Measurements from ENCODE around the gene CNNM4. TPM values are rescaled to one million over a fixed set of nuclear protein-coding genes. Genes with fewer than 3 reads are reported as not detected.

The CNNM4 gene
- total and polyA plus RNA-seq, 2 donors, result 2.4 to 3.1 TPM

GRCh38 chr2:96852667-96853066 lies 92.0 kb downstream of the CNNM4 start:
- Histone ChIP-seq H3K27ac (ENCODE audit: low read depth in 1 of 2, low read length in 1 of 2) (no peak overlapping the region), H3K9me3 (ENCODE audit: control insufficient read depth in 2 of 2, insufficient read depth in 1 of 2, low read length in 1 of 2) (no peaks in the 10 kb centered on the region), H3K4me1 (ENCODE audit: control insufficient read depth in 2 of 2, insufficient read depth in 2 of 2, low read length in 2 of 2) (peaks cover 11 to 12% of the 10 kb centered on the region in 2 donors), H3K27me3 (ENCODE audit: control insufficient read depth in 2 of 2, insufficient read depth in 1 of 2, low read length in 1 of 2) (no peaks in the 10 kb centered on the region), H3K36me3 (ENCODE audit: control insufficient read depth in 2 of 2, insufficient read depth in 2 of 2, low read length in 1 of 2) (peaks cover 43 to 49% of the 10 kb centered on the region in 2 donors), H3K4me3 (ENCODE audit: low read length in 2 of 2) (no peak overlapping the region)
- WGBS, result 96% methylated on average over 6 of the region's 6 CpGs
- DNase-seq (ENCODE audit: low read depth in 6 of 9, low spot score in 9 of 9), result no peak

GRCh38 chr2:96853321-96853720 lies 92.6 kb downstream of the CNNM4 start:
- no peak for DNase-seq (ENCODE audit: low read depth in 6 of 9, low spot score in 9 of 9)
- Histone ChIP-seq H3K4me1 (ENCODE audit: control insufficient read depth in 2 of 2, insufficient read depth in 2 of 2, low read length in 2 of 2) (peaks cover 11 to 12% of the 10 kb centered on the region in 2 donors), H3K27ac (ENCODE audit: low read depth in 1 of 2, low read length in 1 of 2) (no peak overlapping the region), H3K36me3 (ENCODE audit: control insufficient read depth in 2 of 2, insufficient read depth in 2 of 2, low read length in 1 of 2) (peaks cover 38 to 44% of the 10 kb centered on the region in 2 donors), H3K9me3 (ENCODE audit: control insufficient read depth in 2 of 2, insufficient read depth in 1 of 2, low read length in 1 of 2) (no peaks in the 10 kb centered on the region), H3K27me3 (ENCODE audit: control insufficient read depth in 2 of 2, insufficient read depth in 1 of 2, low read length in 1 of 2) (no peaks in the 10 kb centered on the region), H3K4me3 (ENCODE audit: low read length in 2 of 2) (no peak overlapping the region)
- 98% methylated on average over 15 of the region's 15 CpGs for WGBS

GRCh38 chr2:96856776-96857666 lies 96.3 kb downstream of the CNNM4 start:
- peaks cover 15 to 18% of the 10 kb centered on the region in 2 donors for H3K36me3 ChIP-seq (ENCODE audit: control insufficient read depth in 2 of 2, insufficient read depth in 2 of 2, low read length in 1 of 2)
- DNase-seq (ENCODE audit: low read depth in 6 of 9, low spot score in 9 of 9), result peak in 5 of 9 donors; percentile 35 to 76 (median 47)
- H3K4me3 ChIP-seq (ENCODE audit: low read length in 2 of 2), result peak overlapping the region; percentile 71 to 92
- peak overlapping the region in 1 of 2 donors; percentile 84 for H3K27ac ChIP-seq (ENCODE audit: low read depth in 1 of 2, low read length in 1 of 2)
- peaks cover 0 to 19% of the 10 kb centered on the region in 2 donors for H3K27me3 ChIP-seq (ENCODE audit: control insufficient read depth in 2 of 2, insufficient read depth in 1 of 2, low read length in 1 of 2)
- peaks cover 11 to 30% of the 10 kb centered on the region in 2 donors for H3K4me1 ChIP-seq (ENCODE audit: control insufficient read depth in 2 of 2, insufficient read depth in 2 of 2, low read length in 2 of 2)
- no peaks in the 10 kb centered on the region for H3K9me3 ChIP-seq (ENCODE audit: control insufficient read depth in 2 of 2, insufficient read depth in 1 of 2, low read length in 1 of 2)
- 16% methylated on average over 27 of the region's 27 CpGs for WGBS

GRCh38 chr2:96857667-96858372 lies 97.1 kb downstream of the CNNM4 start, which contains the start of gene ANKRD39:
Gene ANKRD39, minus strand, starts transcription at chr2:96858016. Its CDS starts 29 bp downstream, at chr2:96857987.
- peaks cover 11 to 15% of the 10 kb centered on the region in 2 donors for H3K36me3 ChIP-seq (ENCODE audit: control insufficient read depth in 2 of 2, insufficient read depth in 2 of 2, low read length in 1 of 2)
- H3K27me3 ChIP-seq (ENCODE audit: control insufficient read depth in 2 of 2, insufficient read depth in 1 of 2, low read length in 1 of 2), result peaks cover 0 to 19% of the 10 kb centered on the region in 2 donors
- under 1% methylated on average over 81 of the region's 81 CpGs for WGBS
- H3K27ac ChIP-seq (ENCODE audit: low read depth in 1 of 2, low read length in 1 of 2), result peak within 1 kb of the TSS; percentile 84 to 92
- H3K9me3 ChIP-seq (ENCODE audit: control insufficient read depth in 2 of 2, insufficient read depth in 1 of 2, low read length in 1 of 2), result no peaks in the 10 kb centered on the region
- H3K4me1 ChIP-seq (ENCODE audit: control insufficient read depth in 2 of 2, insufficient read depth in 2 of 2, low read length in 2 of 2), result peaks cover 11 to 30% of the 10 kb centered on the region in 2 donors
- H3K4me3 ChIP-seq (ENCODE audit: low read length in 2 of 2), result peak within 1 kb of the TSS; percentile 71 to 92
- peak; percentile 95 to 99 (median 99) for DNase-seq (ENCODE audit: low read depth in 6 of 9, low spot score in 9 of 9)

GRCh38 chr2:96859099-96859649 lies 98.5 kb downstream of the CNNM4 start:
- Histone ChIP-seq H3K36me3 (ENCODE audit: control insufficient read depth in 2 of 2, insufficient read depth in 2 of 2, low read length in 1 of 2) (peaks cover 3% of the 10 kb centered on the region in 2 donors), H3K4me1 (ENCODE audit: control insufficient read depth in 2 of 2, insufficient read depth in 2 of 2, low read length in 2 of 2) (peaks cover 11 to 30% of the 10 kb centered on the region in 2 donors), H3K4me3 (ENCODE audit: low read length in 2 of 2) (no peak overlapping the region), H3K27ac (ENCODE audit: low read depth in 1 of 2, low read length in 1 of 2) (no peak overlapping the region), H3K27me3 (ENCODE audit: control insufficient read depth in 2 of 2, insufficient read depth in 1 of 2, low read length in 1 of 2) (peaks cover 0 to 21% of the 10 kb centered on the region in 2 donors), H3K9me3 (ENCODE audit: control insufficient read depth in 2 of 2, insufficient read depth in 1 of 2, low read length in 1 of 2) (no peaks in the 10 kb centered on the region)
- WGBS, result 91% methylated on average over 11 of the region's 11 CpGs
- no peak for DNase-seq (ENCODE audit: low read depth in 6 of 9, low spot score in 9 of 9)

GRCh38 chr2:96859681-96860064 lies 99.0 kb downstream of the CNNM4 start:
- Histone ChIP-seq H3K36me3 (ENCODE audit: control insufficient read depth in 2 of 2, insufficient read depth in 2 of 2, low read length in 1 of 2) (peaks cover 0 to 3% of the 10 kb centered on the region in 2 donors), H3K4me1 (ENCODE audit: control insufficient read depth in 2 of 2, insufficient read depth in 2 of 2, low read length in 2 of 2) (peaks cover 11 to 30% of the 10 kb centered on the region in 2 donors), H3K4me3 (ENCODE audit: low read length in 2 of 2) (no peak overlapping the region), H3K27me3 (ENCODE audit: control insufficient read depth in 2 of 2, insufficient read depth in 1 of 2, low read length in 1 of 2) (peaks cover 0 to 26% of the 10 kb centered on the region in 2 donors), H3K27ac (ENCODE audit: low read depth in 1 of 2, low read length in 1 of 2) (no peak overlapping the region), H3K9me3 (ENCODE audit: control insufficient read depth in 2 of 2, insufficient read depth in 1 of 2, low read length in 1 of 2) (no peaks in the 10 kb centered on the region)
- no peak for DNase-seq (ENCODE audit: low read depth in 6 of 9, low spot score in 9 of 9)
- WGBS, result 66% methylated on average over 4 of the region's 4 CpGs

GRCh38 chr2:96860065-96861029 lies 99.6 kb downstream of the CNNM4 start:
- Histone ChIP-seq H3K27me3 (ENCODE audit: control insufficient read depth in 2 of 2, insufficient read depth in 1 of 2, low read length in 1 of 2) (peaks cover 2 to 32% of the 10 kb centered on the region in 2 donors), H3K36me3 (ENCODE audit: control insufficient read depth in 2 of 2, insufficient read depth in 2 of 2, low read length in 1 of 2) (peaks cover 0 to 3% of the 10 kb centered on the region in 2 donors), H3K9me3 (ENCODE audit: control insufficient read depth in 2 of 2, insufficient read depth in 1 of 2, low read length in 1 of 2) (no peaks in the 10 kb centered on the region), H3K4me3 (ENCODE audit: low read length in 2 of 2) (no peak overlapping the region), H3K27ac (ENCODE audit: low read depth in 1 of 2, low read length in 1 of 2) (no peak overlapping the region), H3K4me1 (ENCODE audit: control insufficient read depth in 2 of 2, insufficient read depth in 2 of 2, low read length in 2 of 2) (peaks cover 11 to 30% of the 10 kb centered on the region in 2 donors)
- 88% methylated on average over 38 of the region's 38 CpGs for WGBS
- DNase-seq (ENCODE audit: low read depth in 6 of 9, low spot score in 9 of 9), result peak in 1 of 9 donors; percentile 49

- no peak overlapping the region for H3K27ac ChIP-seq (ENCODE audit: low read depth in 1 of 2, low read length in 1 of 2)
- 97% methylated on average over 17 of the region's 17 CpGs for WGBS
- peaks cover 11 to 30% of the 10 kb centered on the region in 2 donors for H3K4me1 ChIP-seq (ENCODE audit: control insufficient read depth in 2 of 2, insufficient read depth in 2 of 2, low read length in 2 of 2)
Observed at GRCh38 chr2:96861074-96861473, 100.4 kb downstream of the CNNM4 start.

More at GRCh38 chr2:96861074-96861473, 100.4 kb downstream of the CNNM4 start:
- no peak for DNase-seq (ENCODE audit: low read depth in 6 of 9, low spot score in 9 of 9)
- H3K9me3 ChIP-seq (ENCODE audit: control insufficient read depth in 2 of 2, insufficient read depth in 1 of 2, low read length in 1 of 2), result no peaks in the 10 kb centered on the region
- peaks cover 5 to 40% of the 10 kb centered on the region in 2 donors for H3K27me3 ChIP-seq (ENCODE audit: control insufficient read depth in 2 of 2, insufficient read depth in 1 of 2, low read length in 1 of 2)
- H3K4me3 ChIP-seq (ENCODE audit: low read length in 2 of 2), result no peak overlapping the region
- peaks cover 0 to 3% of the 10 kb centered on the region in 2 donors for H3K36me3 ChIP-seq (ENCODE audit: control insufficient read depth in 2 of 2, insufficient read depth in 2 of 2, low read length in 1 of 2)
